ENCODE data around the gene BBS1. TPM values are rescaled to one million over a fixed set of nuclear protein-coding genes. Genes with fewer than 3 reads are reported as not detected.

BBS1 gene
- total RNA-seq, 2 experiments from 2014 or later: 14.7 to 15.7 TPM

DNA sequence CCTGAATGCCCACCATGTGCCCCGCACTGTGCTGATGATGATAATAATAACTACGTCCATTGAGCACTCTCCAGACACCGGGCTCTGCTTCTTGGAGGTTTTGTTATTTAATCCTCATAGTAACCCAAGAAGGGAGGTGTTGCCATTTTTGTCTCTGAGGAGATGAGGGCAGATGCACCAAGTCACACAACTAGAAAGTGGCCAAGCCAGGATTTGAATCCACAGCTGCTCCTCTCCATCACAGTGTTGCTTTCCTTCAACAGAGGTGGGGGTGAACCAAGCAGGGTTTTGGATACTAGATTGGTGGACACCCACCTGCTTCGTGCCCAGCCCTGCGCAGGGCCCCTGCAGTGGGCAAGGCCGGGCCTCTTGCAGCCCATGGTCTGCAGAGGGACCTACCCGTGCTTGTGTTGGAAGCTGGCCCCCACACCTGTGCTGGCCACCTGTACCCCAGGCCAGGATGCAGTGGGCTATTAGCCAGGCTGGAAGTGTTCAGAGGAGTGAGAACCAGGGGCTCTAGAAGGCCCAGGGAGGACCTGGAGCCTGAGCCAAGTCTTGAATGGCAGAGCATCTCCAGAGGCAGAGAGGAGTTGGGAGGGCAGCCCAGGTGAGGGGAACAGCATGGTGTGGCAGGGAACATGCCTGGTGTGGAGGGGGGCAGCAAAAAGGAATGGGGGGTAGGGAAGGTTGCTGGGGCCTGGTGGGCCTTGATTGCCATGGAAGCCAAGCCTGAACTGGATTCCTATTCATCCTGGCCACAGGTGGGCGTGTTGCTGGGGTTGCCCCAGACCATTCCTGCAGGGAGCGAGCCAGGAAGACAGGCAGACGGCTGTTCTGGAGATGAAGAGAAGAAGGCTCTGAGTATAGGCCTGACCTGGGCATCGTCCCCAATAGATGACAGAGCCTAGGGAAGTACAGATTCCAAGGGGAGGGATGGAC, 32.9 kb upstream of the BBS1 start:
- no peak for DNase-seq (ENCODE audit: low spot score)
- peaks cover 11% of the 10 kb centered on the region for H3K4me1 ChIP-seq (ENCODE audit: insufficient read depth, low read length, poor library complexity, severe bottlenecking)
- intact Hi-C loops (cut with micrococcal nuclease; ENCODE audit: unreplicated experiment): no loop called here
- ChIA-PET CTCF (ENCODE audit: unreplicated experiment) (interaction anchor here (1.4 kb wide), 1 partner anchor 39 kb away, joined by 3 read pairs; the partner anchor contains the start of gene MRPL11), POLR2A (no interaction called here)
- H3K36me3 ChIP-seq (ENCODE audit: insufficient read depth, low read length): peaks cover 3% of the 10 kb centered on the region
- H3K9me2 ChIP-seq (ENCODE audit: insufficient read depth, low read length): no peaks in the 10 kb centered on the region
- H3K27ac ChIP-seq (ENCODE audit: low read depth, low read length, poor library complexity, severe bottlenecking): no peak overlapping the region
- H2AFZ ChIP-seq (ENCODE audit: low read length): no peak overlapping the region
- H3K9me3 ChIP-seq (ENCODE audit: low read length): no peaks in the 10 kb centered on the region
- BruUV-seq (replicated peaks): no TSS peak
- H4K20me1 ChIP-seq (ENCODE audit: insufficient read depth, low read length): no peaks in the 10 kb centered on the region
- no peak overlapping the region for H3K4me3 ChIP-seq (ENCODE audit: low read depth, low read length, poor library complexity, severe bottlenecking)
- TF ChIP-seq CTCF (conservative IDR thresholded peaks at IDR 0.05; ENCODE audit: low read length) (no peak), EZH2phosphoT487 (IDR thresholded peaks at IDR 0.05; ENCODE audit: borderline replicate concordance, low read depth, low read length) (no peak)
- no peak overlapping the region for H3K4me2 ChIP-seq (ENCODE audit: low read length)
- peaks cover 5% of the 10 kb centered on the region; the same call in 1 of the 2 replicates for H3K79me2 ChIP-seq (ENCODE audit: insufficient read depth, low read depth, low read length)

- peaks cover 11% of the 10 kb centered on the region for H3K4me1 ChIP-seq (ENCODE audit: insufficient read depth, low read length, poor library complexity, severe bottlenecking)
- CTCF ChIA-PET (ENCODE audit: unreplicated experiment): interaction anchor here (0.5 to 1.4 kb wide), 2 partner anchors 40 to 70 kb away, joined by 3 read pairs; partner anchors contain the start of gene MRPL11
- H3K4me2 ChIP-seq (ENCODE audit: low read length): peak overlapping the region; percentile 97
- TF ChIP-seq EZH2phosphoT487 (IDR thresholded peaks at IDR 0.05; ENCODE audit: borderline replicate concordance, low read depth, low read length) (no peak), CTCF (conservative IDR thresholded peaks at IDR 0.05; ENCODE audit: low read length) (peak; percentile 99)
- no peaks in the 10 kb centered on the region for H3K9me2 ChIP-seq (ENCODE audit: insufficient read depth, low read length)
- H3K36me3 ChIP-seq (ENCODE audit: insufficient read depth, low read length): peaks cover 14% of the 10 kb centered on the region
- POLR2A ChIA-PET: no interaction called here
- no peak overlapping the region for H2AFZ ChIP-seq (ENCODE audit: low read length)
- no peaks in the 10 kb centered on the region for H4K20me1 ChIP-seq (ENCODE audit: insufficient read depth, low read length)
- H3K4me3 ChIP-seq (ENCODE audit: low read depth, low read length, poor library complexity, severe bottlenecking): peak overlapping the region; percentile 89
- peaks cover 5% of the 10 kb centered on the region; the same call in 1 of the 2 replicates for H3K79me2 ChIP-seq (ENCODE audit: insufficient read depth, low read depth, low read length)
- no TSS peak for BruUV-seq (replicated peaks)
- intact Hi-C loops (cut with micrococcal nuclease; ENCODE audit: unreplicated experiment): loop anchor here (1.0 kb wide), 2 partner anchors 40 to 71 kb away; no protein-coding TSS in a partner anchor
- peak; percentile 71 for DNase-seq (ENCODE audit: low spot score)
- no peaks in the 10 kb centered on the region for H3K9me3 ChIP-seq (ENCODE audit: low read length)
- H3K27ac ChIP-seq (ENCODE audit: low read depth, low read length, poor library complexity, severe bottlenecking): peak overlapping the region; percentile 47
Measured at GRCh38 chr11:66478729-66479393, 31.6 kb upstream of the BBS1 start.
